K562 (cell line): ENCODE results near the gene CRYBA4. TPM values are rescaled to one million over a fixed set of nuclear protein-coding genes. Genes with fewer than 3 reads are reported as not detected.
A peak's percentile ranks its signal among the peaks of the same experiment; 100 is the strongest.

Experiments
- AFF1 ChIP-seq, 2 experiments: fragments of 450-650 bp; IDR thresholded peaks; 2 replicates each; pipeline ENCODE4 v1.6.1; 2018; ENCODE audit warnings: mild to moderate bottlenecking in 2 of 2, low read depth in 1 of 2; ENCODE audit not compliant: partially characterized antibody in 2 of 2
- ATF1 ChIP-seq, 2 experiments: fragments of 450-650 bp in 1 of 2; IDR thresholded peaks; 2 replicates each; pipeline ENCODE4 v1.6.1; 2016; ENCODE audit warnings: missing compliant biosample characterization in 1 of 2, missing genetic modification characterization in 1 of 2
- BCLAF1 ChIP-seq, 2 experiments: fragments of 450-650 bp in 1 of 2; IDR thresholded peaks; 2 replicates each; pipeline ENCODE4 v1.6.1; 2011 to 2017; ENCODE audit warnings: low read depth in 2 of 2, antibody characterized with exemption in 1 of 2, borderline replicate concordance in 1 of 2, low read length in 1 of 2, mild to moderate bottlenecking in 1 of 2, mixed read lengths in 1 of 2; ENCODE audit not compliant: control insufficient read depth in 1 of 2
- CAMTA2 ChIP-seq: fragments of 250-450 bp; sonication (Bioruptor Pico); conservative IDR thresholded peaks from 2 replicates; pipeline ENCODE4 v1.5.1; 2022
- CREM ChIP-seq: IDR thresholded peaks from 2 replicates; pipeline ENCODE4 v1.6.1; 2014; ENCODE audit warnings: antibody characterized with exemption, low read depth
- ETV1 ChIP-seq: fragments of 450-650 bp; conservative IDR thresholded peaks from 2 replicates; pipeline ENCODE4 v1.6.1; 2016; ENCODE audit warnings: missing genetic modification characterization, control low read depth, low read depth, missing compliant biosample characterization
- KAT7 ChIP-seq: sonication (generic); formaldehyde crosslinking; IDR thresholded peaks from 2 replicates; pipeline ENCODE4 v1.8.0; 2022; ENCODE audit warnings: missing genetic modification reagents, mild to moderate bottlenecking, borderline replicate concordance
- MCM5 ChIP-seq: fragments of 450-650 bp; IDR thresholded peaks from 2 replicates; pipeline ENCODE4 v1.6.1; 2016; ENCODE audit warnings: low read depth
- NFIC ChIP-seq: fragments of 450-650 bp; IDR thresholded peaks from 2 replicates; pipeline ENCODE4 v1.6.1; 2017; ENCODE audit warnings: mild to moderate bottlenecking, inconsistent platforms
- RBBP5 ChIP-seq: fragments of 200-600 bp; sonication (generic); IDR thresholded peaks from 2 replicates; pipeline ENCODE4 v1.6.1; 2012; ENCODE audit warnings: borderline replicate concordance, mild to moderate bottlenecking, low read length, control low read depth, inconsistent platforms; ENCODE audit not compliant: insufficient read depth, poor library complexity, severe bottlenecking
- SMAD2 ChIP-seq: fragments of 150-350 bp; IDR thresholded peaks from 2 replicates; pipeline ENCODE4 v1.6.1; 2014; ENCODE audit warnings: low read depth, mild to moderate bottlenecking, low read length
- SMAD4 ChIP-seq: fragments of 250-450 bp; sonication (Bioruptor Pico); conservative IDR thresholded peaks from 2 replicates; pipeline ENCODE4 v1.8.0; 2021; ENCODE audit warnings: inconsistent platforms, mild to moderate bottlenecking, moderate library complexity
- TCF15 ChIP-seq: fragments of 250-450 bp; sonication (Bioruptor Pico); IDR thresholded peaks from 2 replicates; pipeline ENCODE4 v1.8.0; 2022; ENCODE audit warnings: moderate library complexity, mild to moderate bottlenecking, inconsistent platforms
- TGIF2 ChIP-seq: sonication (generic); formaldehyde crosslinking; IDR thresholded peaks from 2 replicates; pipeline ENCODE4 v1.8.1; 2022; ENCODE audit warnings: mild to moderate bottlenecking, missing genetic modification reagents, moderate library complexity
- TRIM24 ChIP-seq, 2 experiments: fragments of 450-650 bp; IDR thresholded peaks; 2 replicates each; pipeline ENCODE4 v1.6.1; 2016
- ZBTB1 ChIP-seq: sonication (generic); formaldehyde crosslinking; IDR thresholded peaks from 2 replicates; pipeline ENCODE4 v1.8.1; 2023; ENCODE audit warnings: missing genetic modification reagents, low read depth, mild to moderate bottlenecking, borderline replicate concordance
- ZKSCAN8 ChIP-seq: fragments of 200-800 bp; sonication (Bioruptor generic); IDR thresholded peaks from 2 replicates; pipeline ENCODE4 v1.6.1; 2016; ENCODE audit warnings: missing genetic modification characterization, missing compliant biosample characterization
- ZNF512 ChIP-seq: IDR thresholded peaks from 2 replicates; pipeline ENCODE4 v1.6.1; 2016; ENCODE audit warnings: missing genetic modification characterization, missing compliant biosample characterization
- ZNF764 ChIP-seq: fragments of 250-450 bp; sonication (Bioruptor Pico); IDR thresholded peaks from 2 replicates; pipeline ENCODE4 v1.4.0; 2020; ENCODE audit warnings: low read depth, mild to moderate bottlenecking, moderate library complexity
- polyA plus RNA-seq, 8 experiments: library from polyadenylated mRNA; depleted of rRNA in 4 of 8; stranded (reverse) in 5 of 8; unstranded in 3 of 8; fragments of >200 nt; fragmentation: Nextera tagmentation in 2 of 8; fragmentation: Illumina TruSeq in 1 of 8; extraction: Ambion mirVana in 2 of 8; extraction: Trizol in 1 of 8; gene quantifications; 2 replicates each; pipeline versions ENCODE4 v1.2.1 to v1.2.3, GENCODE V29; 2011 to 2014; ENCODE audit warnings: inconsistent platforms in 1 of 8, missing spikeins in 1 of 8
- total RNA-seq, 7 experiments: library from RNA; depleted of rRNA in 6 of 7; stranded (reverse); fragments of >200 nt in 6 of 7; fragmentation: Illumina TruSeq in 2 of 7; extraction: Trizol in 2 of 7; gene quantifications; 2 replicates each; pipeline versions ENCODE4 v1.2.1 to v1.2.3, GENCODE V29; 2011 to 2021; ENCODE audit warnings: low replicate concordance in 1 of 7

Gene CRYBA4
- total and polyA plus RNA-seq, 9 of the 15 experiments (the other 6 are each of a cell fraction or from before 2014, with no cell fraction given) = 0.59 to 3.3 (median 1.6) TPM

GRCh38 chr22:26679003-26679629, 57.4 kb downstream of the CRYBA4 start (continued):
- no peak for TF ChIP-seq BCLAF1 (IDR thresholded peaks at IDR 0.05; ENCODE audit: borderline replicate concordance in 1 of 2, control insufficient read depth in 1 of 2, low read depth in 2 of 2, low read length in 1 of 2)
- TF ChIP-seq ATF1 (CRISPR knock-in tag; IDR thresholded peaks at IDR 0.05) = no peak
- TF ChIP-seq ATF1 (tag; IDR thresholded peaks at IDR 0.05) = no peak
- no peak for TF ChIP-seq AFF1 (IDR thresholded peaks at IDR 0.05; ENCODE audit: low read depth in 1 of 2, partially characterized antibody in 2 of 2)
- TF ChIP-seq ZNF764 (CRISPR knock-in tag) = no peak
- no peak for TF ChIP-seq ETV1
- no peak for TF ChIP-seq ZKSCAN8
- TF ChIP-seq RBBP5 = no peak
- no peak for TF ChIP-seq CREM
- TF ChIP-seq CAMTA2 (CRISPR knock-in tag) = no peak
- TF ChIP-seq TRIM24 (IDR thresholded peaks at IDR 0.05) = no peak
- TF ChIP-seq NFIC = no peak
- TF ChIP-seq TGIF2 (CRISPR knock-in tag) = no peak
- TF ChIP-seq SMAD2 = no peak
- TF ChIP-seq TCF15 (CRISPR knock-in tag) = no peak
- no peak for TF ChIP-seq ZBTB1
- TF ChIP-seq ZNF512 (tag) = peak; percentile 41; the same call in 1 of the 2 replicates
- no peak for TF ChIP-seq SMAD4 (CRISPR knock-in tag)
- TF ChIP-seq MCM5 = no peak
- no peak for TF ChIP-seq KAT7 (CRISPR knock-in tag)
